Testis (tissue), 3 donors: ENCODE measurements around the gene MYOT. TPM values are rescaled to one million over a fixed set of nuclear protein-coding genes. Genes with fewer than 3 reads are reported as not detected.

Experiments used
- DNase-seq: peaks from one replicate; pipeline ENCODE4 v3.0.0-alpha.2; 2019
- H3K27ac ChIP-seq, 2 donors: fragments of 200-600 bp; sonication (generic); one replicate each; pipeline ENCODE4 v1.5.1; 2019
- H3K27me3 ChIP-seq: fragments of 200-600 bp; sonication (generic); one replicate; pipeline ENCODE4 v1.5.1; 2019
- H3K36me3 ChIP-seq: fragments of 200-600 bp; sonication (generic); one replicate; pipeline ENCODE4 v1.5.1; 2017; ENCODE audit warnings: low read depth; ENCODE audit errors: missing control alignments
- H3K4me1 ChIP-seq: fragments of 200-600 bp; sonication (generic); one replicate; pipeline ENCODE4 v1.5.1; 2019
- H3K4me3 ChIP-seq, 2 donors: fragments of 200-600 bp; sonication (generic); one replicate each; pipeline ENCODE4 v1.5.1; 2017 to 2019
- H3K9me3 ChIP-seq: fragments of 200-600 bp; sonication (generic); one replicate; pipeline ENCODE4 v1.5.1; 2017
- POLR2A ChIP-seq: fragments of 450-650 bp; IDR thresholded peaks from one replicate; pipeline ENCODE4 v1.6.1; 2017; ENCODE audit warnings: antibody characterized with exemption, mild to moderate bottlenecking, moderate library complexity
- WGBS, 2 donors: methylation state at CpG; one replicate each; pipeline ENCODE4 v1.1.5; 2018; 5-methylcytosine and 5-hydroxymethylcytosine counted together
- intact Hi-C: fragments of 100-400 bp; cut with DNase I; formaldehyde crosslinking; loops from one replicate; pipeline ENCODE4 v1.15.1; 2023; ENCODE audit warnings: low total_unique reads
- polyA plus RNA-seq: library from polyadenylated mRNA; stranded (reverse); fragments of 350-450 nt; fragmentation: Illumina TruSeq; extraction: RNeasy Lipid Tissue Mini Kit (QIAGEN cat#74804); gene quantifications from one replicate; pipeline ENCODE4 v1.2.3, GENCODE V29; 2014; ENCODE audit warnings: low read depth, low replicate concordance; ENCODE audit not compliant: insufficient read depth
- total RNA-seq, 2 donors: library from RNA; depleted of rRNA; stranded (reverse); fragments of >200 nt; gene quantifications; one replicate each; pipeline ENCODE4 v1.2.3, GENCODE V29; 2016
- TF ChIP-seq, protein P1 (sequence below), 3 experiments: fragments of 450-650 bp in 2 of 3; fragments of 200-600 bp in 1 of 3; sonication (generic) in 1 of 3; IDR thresholded peaks; one replicate each; pipeline ENCODE4 v1.5.1; 2016 to 2019; ENCODE audit warnings: antibody characterized with exemption in 3 of 3, mild to moderate bottlenecking in 2 of 3, moderate library complexity in 1 of 3

The MYOT gene
- total and polyA plus RNA-seq, 3 donors from 2014 or later: 0.43 to 7.2 (median 0.79) TPM

DNA sequence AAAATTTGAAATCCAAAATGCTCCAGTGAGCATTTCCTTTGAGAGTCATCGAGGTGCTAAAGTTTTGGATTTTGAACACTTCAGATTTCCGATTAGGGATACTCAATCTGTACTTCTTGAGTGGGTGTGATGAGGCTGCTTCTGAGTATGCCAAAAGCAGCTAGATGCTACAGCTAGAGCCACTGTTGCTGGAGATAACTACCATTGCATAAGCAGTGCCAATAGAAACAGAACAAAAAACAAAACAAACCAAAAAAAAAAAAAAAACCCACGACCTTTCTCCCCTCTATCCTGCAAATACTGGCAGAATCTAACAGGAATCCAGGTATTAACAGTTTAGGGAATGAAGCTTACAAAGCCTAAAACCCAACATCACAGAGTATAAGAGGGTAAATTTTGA lies 65.1 kb downstream of the MYOT start:
- H3K27ac ChIP-seq: no peak overlapping the region

DNA sequence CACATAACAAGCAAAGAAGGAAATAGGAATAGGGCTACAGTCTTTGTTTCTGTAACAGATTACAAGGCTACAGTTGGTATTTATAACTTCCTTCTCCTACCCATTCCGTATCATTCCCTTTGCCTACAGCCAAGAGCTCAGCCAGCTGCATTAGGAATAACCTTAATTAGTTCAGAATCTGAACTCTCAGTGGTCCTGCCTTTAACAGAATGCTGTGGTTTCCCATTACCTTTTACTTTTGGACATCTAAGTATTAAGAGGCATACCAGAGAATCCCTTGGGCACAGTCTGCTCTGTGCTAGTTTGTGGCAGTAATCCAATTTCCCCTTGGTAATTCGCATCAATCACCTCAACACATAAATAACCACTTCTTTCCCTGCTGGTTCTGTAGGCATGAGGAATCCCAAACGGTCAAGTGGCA lies 65.8 kb downstream of the MYOT start:
- no peak for DNase-seq
- Histone ChIP-seq H3K4me3 (no peak overlapping the region), H3K4me1 (peaks cover 9% of the 10 kb centered on the region), H3K27ac (no peak overlapping the region), H3K27me3 (no peaks in the 10 kb centered on the region), H3K9me3 (no peaks in the 10 kb centered on the region), H3K36me3 (no peaks in the 10 kb centered on the region)
- TF ChIP-seq, protein P1, sequence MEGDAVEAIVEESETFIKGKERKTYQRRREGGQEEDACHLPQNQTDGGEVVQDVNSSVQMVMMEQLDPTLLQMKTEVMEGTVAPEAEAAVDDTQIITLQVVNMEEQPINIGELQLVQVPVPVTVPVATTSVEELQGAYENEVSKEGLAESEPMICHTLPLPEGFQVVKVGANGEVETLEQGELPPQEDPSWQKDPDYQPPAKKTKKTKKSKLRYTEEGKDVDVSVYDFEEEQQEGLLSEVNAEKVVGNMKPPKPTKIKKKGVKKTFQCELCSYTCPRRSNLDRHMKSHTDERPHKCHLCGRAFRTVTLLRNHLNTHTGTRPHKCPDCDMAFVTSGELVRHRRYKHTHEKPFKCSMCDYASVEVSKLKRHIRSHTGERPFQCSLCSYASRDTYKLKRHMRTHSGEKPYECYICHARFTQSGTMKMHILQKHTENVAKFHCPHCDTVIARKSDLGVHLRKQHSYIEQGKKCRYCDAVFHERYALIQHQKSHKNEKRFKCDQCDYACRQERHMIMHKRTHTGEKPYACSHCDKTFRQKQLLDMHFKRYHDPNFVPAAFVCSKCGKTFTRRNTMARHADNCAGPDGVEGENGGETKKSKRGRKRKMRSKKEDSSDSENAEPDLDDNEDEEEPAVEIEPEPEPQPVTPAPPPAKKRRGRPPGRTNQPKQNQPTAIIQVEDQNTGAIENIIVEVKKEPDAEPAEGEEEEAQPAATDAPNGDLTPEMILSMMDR (IDR thresholded peaks at IDR 0.05): no peak
- no peak for TF ChIP-seq POLR2A
- intact Hi-C loops: no loop called here
- WGBS, 2 donors: 36 to 38% methylated on average over 3 of the region's 3 CpGs

More for the DNA sequence above, 65.1 kb downstream of the MYOT start:
- no peaks in the 10 kb centered on the region for H3K27me3 ChIP-seq
- no peak overlapping the region for H3K4me3 ChIP-seq
- WGBS, 2 donors: 45 to 47% methylated on average over 3 of the region's 3 CpGs
- peaks cover 9% of the 10 kb centered on the region for H3K4me1 ChIP-seq
- no peaks in the 10 kb centered on the region for H3K9me3 ChIP-seq
- no peaks in the 10 kb centered on the region for H3K36me3 ChIP-seq
- intact Hi-C loops: no loop called here
- no peak for DNase-seq
- TF ChIP-seq, protein P1 (IDR thresholded peaks at IDR 0.05): no peak
- no peak for TF ChIP-seq POLR2A

DNA sequence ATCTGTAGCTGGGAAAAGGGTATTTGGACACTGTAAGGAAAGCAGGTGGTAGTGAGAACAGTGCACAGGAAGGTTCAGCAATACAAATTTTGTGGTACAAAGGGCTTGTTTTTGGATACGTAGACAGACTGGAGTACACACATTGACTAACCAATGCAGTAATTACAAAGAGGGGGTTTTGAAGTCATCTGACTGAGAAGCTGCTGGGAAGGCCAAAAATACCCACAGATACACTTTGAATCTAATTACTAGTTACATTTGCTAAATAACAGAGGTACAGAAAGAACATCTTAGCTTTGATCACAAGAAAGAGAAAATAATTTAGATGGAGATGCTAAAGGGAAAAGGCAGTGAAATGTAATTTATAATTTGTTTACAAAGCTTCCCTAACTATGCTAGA lies 67.5 kb downstream of the MYOT start:
- no peaks in the 10 kb centered on the region for H3K9me3 ChIP-seq
- H3K4me1 ChIP-seq: peaks cover 9% of the 10 kb centered on the region
- H3K27ac ChIP-seq: no peak overlapping the region
- intact Hi-C loops: no loop called here
- 72 to 76% methylated on average over 1 of the region's 1 CpG for WGBS, 2 donors
- H3K4me3 ChIP-seq: no peak overlapping the region
- no peaks in the 10 kb centered on the region for H3K27me3 ChIP-seq
- DNase-seq: no peak
- TF ChIP-seq POLR2A: no peak
- TF ChIP-seq, protein P1 (IDR thresholded peaks at IDR 0.05): no peak
- no peaks in the 10 kb centered on the region for H3K36me3 ChIP-seq

DNA sequence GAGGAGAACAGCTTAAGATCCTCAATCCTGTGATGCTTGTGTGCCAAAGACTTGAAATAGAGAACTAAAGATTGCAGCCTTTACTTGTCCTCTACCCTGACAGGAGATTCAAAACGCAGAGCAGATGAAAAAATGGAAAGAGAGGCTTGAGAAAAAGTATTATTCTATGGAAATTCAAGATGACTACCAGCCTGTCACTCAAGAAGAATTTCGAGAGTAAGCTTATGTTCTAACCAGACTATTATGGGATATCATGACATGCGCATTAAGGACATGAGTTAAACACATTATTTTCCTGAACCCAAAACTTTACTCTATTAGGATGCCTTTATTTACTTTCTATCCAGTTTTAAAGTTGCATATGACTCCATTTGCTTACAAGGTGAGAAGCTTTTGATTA lies 68.0 kb downstream of the MYOT start:
- Histone ChIP-seq H3K4me1 (peaks cover 9% of the 10 kb centered on the region), H3K9me3 (no peaks in the 10 kb centered on the region), H3K27me3 (no peaks in the 10 kb centered on the region), H3K36me3 (no peaks in the 10 kb centered on the region), H3K4me3 (no peak overlapping the region), H3K27ac (no peak overlapping the region)
- DNase-seq: no peak
- WGBS, 2 donors: 70 to 80% methylated on average over 3 of the region's 3 CpGs
- intact Hi-C loops: no loop called here
- TF ChIP-seq POLR2A: no peak
- TF ChIP-seq, protein P1 (IDR thresholded peaks at IDR 0.05): no peak

Other genes starting within 250 kb of the MYOT start
- 10 to 100 TPM; 26.2 to 35.0 TPM for gene KLHL3, start 131.8 kb upstream of the MYOT start, total RNA-seq
- gene KLHL3, start 131.8 kb upstream of the MYOT start, polyA plus RNA-seq: 13.7 TPM
- 10 to 100 TPM; 22.7 to 22.8 TPM for gene HNRNPA0, start 113.5 kb upstream of the MYOT start, total RNA-seq
- gene HNRNPA0, start 113.5 kb upstream of the MYOT start, polyA plus RNA-seq: 34.0 TPM
- gene PKD2L2, start 21.6 kb downstream of the MYOT start, total RNA-seq: 1 to 10 TPM; 2.0 to 7.4 TPM
- 23.4 TPM for gene PKD2L2, start 21.6 kb downstream of the MYOT start, polyA plus RNA-seq
- gene FAM13B, start 165.2 kb downstream of the MYOT start, total RNA-seq: 100 to 1,000 TPM; 125 to 134 TPM
- gene FAM13B, start 165.2 kb downstream of the MYOT start, polyA plus RNA-seq: 56.5 TPM
- gene WNT8A, start 216.2 kb downstream of the MYOT start, total RNA-seq: 1 to 10 TPM in 1 of 2 donors, under 1 TPM in 1; 0.71 to 1.3 TPM
- gene WNT8A, start 216.2 kb downstream of the MYOT start, polyA plus RNA-seq: 1.4 TPM